HG03432 (cell line): ENCODE results near the gene WDR88.
"Not testable (repeated sequence)": the region's sequence is repeated elsewhere in the genome, so short reads cannot be mapped to it uniquely, and the experiment has no call there.

Experiments
- ATAC-seq: cut with Tn5 transposase; IDR thresholded peaks from one replicate; pipeline ENCODE4 v1.9.1; 2021; ENCODE audit warnings: mild to moderate bottlenecking, moderate library complexity; ENCODE audit not compliant: unreplicated experiment

WDR88 gene

GRCh38 chr19:33168528-33168927, 36.6 kb downstream of the WDR88 start:
- no peak for ATAC-seq

GRCh38 chr19:33171222-33171795, 39.4 kb downstream of the WDR88 start:
- no peak for ATAC-seq

- ATAC-seq: no peak
Measured at GRCh38 chr19:33171916-33172359, 40.0 kb downstream of the WDR88 start.

GRCh38 chr19:33174186-33174585, 42.3 kb downstream of the WDR88 start:
- no peak for ATAC-seq

- ATAC-seq: no peak
Measured at GRCh38 chr19:33175156-33175782, 43.4 kb downstream of the WDR88 start.

GRCh38 chr19:33175886-33176669, 44.2 kb downstream of the WDR88 start:
- peak; percentile 0 for ATAC-seq

- peak; percentile 85 for ATAC-seq
Measured at GRCh38 chr19:33176670-33177416, 44.9 kb downstream of the WDR88 start.

GRCh38 chr19:33177417-33177979, 45.6 kb downstream of the WDR88 start:
- ATAC-seq: peak; percentile 23

- ATAC-seq: no peak
Measured at GRCh38 chr19:33186431-33187182, 54.7 kb downstream of the WDR88 start.

GRCh38 chr19:33187183-33187540, 55.2 kb downstream of the WDR88 start:
- ATAC-seq: no peak

- ATAC-seq: no peak
Measured at GRCh38 chr19:33189453-33189852, 57.5 kb downstream of the WDR88 start.

GRCh38 chr19:33191092-33191491, 59.2 kb downstream of the WDR88 start:
- not testable (repeated sequence) for ATAC-seq

- no peak for ATAC-seq
Measured at GRCh38 chr19:33191501-33191900, 59.6 kb downstream of the WDR88 start.

GRCh38 chr19:33192010-33192409, 60.1 kb downstream of the WDR88 start:
- no peak for ATAC-seq

- no peak for ATAC-seq
Measured at GRCh38 chr19:33193269-33193864, 61.5 kb downstream of the WDR88 start.

GRCh38 chr19:33193865-33194362, 62.0 kb downstream of the WDR88 start, which contains the start of gene LRP3:
Gene LRP3 (plus strand): TSS chr19:33194330. CDS start chr19:33194786, 456 bp downstream.
- ATAC-seq: no peak

GRCh38 chr19:33194532-33194885, 62.6 kb downstream of the WDR88 start:
- ATAC-seq: no peak

- ATAC-seq: no peak
Measured at GRCh38 chr19:33194886-33195644, 63.2 kb downstream of the WDR88 start.
